ENCODE measurements around the gene RAB36.

The RAB36 gene

DNA sequence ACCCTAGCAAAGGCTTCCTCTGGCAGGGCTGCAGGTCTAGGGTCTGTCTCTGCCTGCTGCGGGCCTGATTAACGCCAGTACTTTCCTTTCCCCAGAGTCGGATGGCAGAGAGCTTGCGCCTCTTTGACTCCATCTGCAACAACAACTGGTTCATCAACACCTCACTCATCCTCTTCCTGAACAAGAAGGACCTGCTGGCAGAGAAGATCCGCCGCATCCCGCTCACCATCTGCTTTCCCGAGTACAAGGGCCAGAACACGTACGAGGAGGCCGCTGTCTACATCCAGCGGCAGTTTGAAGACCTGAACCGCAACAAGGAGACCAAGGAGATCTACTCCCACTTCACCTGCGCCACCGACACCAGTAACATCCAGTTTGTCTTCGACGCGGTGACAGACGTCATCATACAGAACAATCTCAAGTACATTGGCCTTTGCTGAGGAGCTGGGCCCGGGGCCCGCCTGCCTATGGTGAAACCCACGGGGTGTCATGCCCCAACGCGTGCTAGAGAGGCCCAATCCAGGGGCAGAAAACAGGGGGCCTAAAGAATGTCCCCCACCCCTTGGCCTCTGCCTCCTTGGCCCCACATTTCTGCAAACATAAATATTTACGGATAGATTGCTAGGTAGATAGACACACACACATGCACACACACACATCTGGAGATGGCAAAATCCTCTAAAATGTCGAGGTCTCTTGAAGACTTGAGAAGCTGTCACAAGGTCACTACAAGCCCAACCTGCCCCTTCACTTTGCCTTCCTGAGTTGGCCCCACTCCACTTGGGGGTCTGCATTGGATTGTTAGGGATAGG, 22.1 kb upstream of the RAB36 start:
- H3K4me3 ChIP-seq (ENCODE audit: low read depth, low read length) = no peak overlapping the region
- no peak overlapping the region for H2AFZ ChIP-seq (ENCODE audit: low read length, unreplicated experiment)
- H3K36me3 ChIP-seq (ENCODE audit: insufficient read depth, low read length) = no peaks in the 10 kb centered on the region
- no peaks in the 10 kb centered on the region for H3K27me3 ChIP-seq (ENCODE audit: insufficient read depth, low read length)
- H3K79me2 ChIP-seq (ENCODE audit: control insufficient read depth, insufficient read depth, low read length, unreplicated experiment) = no peaks in the 10 kb centered on the region
- no peak overlapping the region for H3K27ac ChIP-seq (ENCODE audit: low read depth, low read length)
- no peaks in the 10 kb centered on the region for H3K4me1 ChIP-seq (ENCODE audit: control insufficient read depth, insufficient read depth, low read length, unreplicated experiment)

DNA sequence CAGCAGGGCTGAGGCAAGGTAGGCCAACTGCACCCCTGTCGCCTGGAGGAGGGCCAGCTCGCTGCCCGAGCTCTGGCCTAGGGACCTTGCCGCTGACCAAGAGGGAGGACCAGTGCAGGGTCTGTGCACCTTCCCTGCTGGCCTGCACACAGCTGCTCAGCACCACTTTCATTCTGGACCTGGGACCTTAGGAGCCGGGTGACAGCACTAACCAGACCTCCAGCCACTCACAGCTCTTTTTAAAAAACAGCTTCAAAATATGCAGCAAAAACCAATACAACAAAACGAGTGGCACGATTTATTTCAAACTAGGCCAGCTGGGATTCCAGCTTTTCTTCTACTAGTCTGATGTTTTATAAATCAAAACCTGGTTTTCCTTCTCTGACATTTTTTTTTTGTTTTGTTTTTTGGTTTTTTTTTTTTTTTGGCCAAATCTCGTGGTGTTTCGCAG, 21.4 kb upstream of the RAB36 start:
- no peak overlapping the region for H3K27ac ChIP-seq (ENCODE audit: low read depth, low read length)
- no peaks in the 10 kb centered on the region for H3K4me1 ChIP-seq (ENCODE audit: control insufficient read depth, insufficient read depth, low read length, unreplicated experiment)
- H3K27me3 ChIP-seq (ENCODE audit: insufficient read depth, low read length) = no peaks in the 10 kb centered on the region
- H3K79me2 ChIP-seq (ENCODE audit: control insufficient read depth, insufficient read depth, low read length, unreplicated experiment) = no peaks in the 10 kb centered on the region
- H2AFZ ChIP-seq (ENCODE audit: low read length, unreplicated experiment) = no peak overlapping the region
- H3K4me3 ChIP-seq (ENCODE audit: low read depth, low read length) = no peak overlapping the region
- H3K36me3 ChIP-seq (ENCODE audit: insufficient read depth, low read length) = no peaks in the 10 kb centered on the region

DNA sequence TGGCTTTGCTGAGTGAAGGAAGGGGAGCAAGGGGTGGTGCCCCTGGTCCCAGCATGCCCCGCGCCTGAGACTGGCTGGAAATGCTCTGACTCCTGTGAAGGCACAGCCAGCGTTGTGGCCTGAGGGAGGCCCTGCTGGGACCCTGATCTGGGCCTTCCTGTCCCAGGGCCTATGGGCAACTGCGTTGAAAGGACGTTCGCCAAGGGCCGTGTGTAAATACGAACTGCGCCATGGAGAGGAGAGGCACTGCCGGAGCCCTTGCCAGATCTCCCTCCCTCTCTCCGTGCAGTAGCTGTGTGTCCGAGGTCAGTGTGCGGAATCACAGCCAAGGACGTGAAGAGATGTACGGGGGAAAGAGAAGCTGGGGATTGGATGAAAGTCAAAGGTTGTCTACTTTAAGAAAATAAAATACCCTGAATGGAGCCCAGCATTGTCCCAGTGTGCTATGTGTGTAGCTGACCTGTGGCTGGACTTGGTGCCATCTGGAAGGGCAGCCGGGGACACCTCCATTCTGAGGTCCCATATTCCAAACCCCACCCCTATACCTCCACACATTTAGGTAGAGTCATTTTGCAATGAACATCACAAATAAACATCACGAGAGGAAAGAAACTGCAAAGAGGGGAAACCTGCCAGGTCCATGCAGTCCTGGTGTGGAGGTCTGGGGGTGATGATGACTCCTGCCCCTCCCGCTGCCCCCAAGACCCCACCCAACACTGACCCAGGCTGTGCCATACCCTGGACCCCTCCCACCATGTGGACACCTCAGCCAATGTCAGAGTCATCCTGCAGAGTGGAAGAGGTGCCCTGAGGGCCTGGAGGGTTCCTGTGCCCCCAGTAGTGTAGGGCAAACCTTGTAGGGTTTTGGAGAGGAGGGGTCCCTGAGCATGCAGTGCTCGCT, 20.4 kb upstream of the RAB36 start:
- no peaks in the 10 kb centered on the region for H3K79me2 ChIP-seq (ENCODE audit: control insufficient read depth, insufficient read depth, low read length, unreplicated experiment)
- no peaks in the 10 kb centered on the region for H3K4me1 ChIP-seq (ENCODE audit: control insufficient read depth, insufficient read depth, low read length, unreplicated experiment)
- H2AFZ ChIP-seq (ENCODE audit: low read length, unreplicated experiment) = no peak overlapping the region
- no peak overlapping the region for H3K4me3 ChIP-seq (ENCODE audit: low read depth, low read length)
- H3K36me3 ChIP-seq (ENCODE audit: insufficient read depth, low read length) = no peaks in the 10 kb centered on the region
- H3K27me3 ChIP-seq (ENCODE audit: insufficient read depth, low read length) = no peaks in the 10 kb centered on the region
- H3K27ac ChIP-seq (ENCODE audit: low read depth, low read length) = no peak overlapping the region

DNA sequence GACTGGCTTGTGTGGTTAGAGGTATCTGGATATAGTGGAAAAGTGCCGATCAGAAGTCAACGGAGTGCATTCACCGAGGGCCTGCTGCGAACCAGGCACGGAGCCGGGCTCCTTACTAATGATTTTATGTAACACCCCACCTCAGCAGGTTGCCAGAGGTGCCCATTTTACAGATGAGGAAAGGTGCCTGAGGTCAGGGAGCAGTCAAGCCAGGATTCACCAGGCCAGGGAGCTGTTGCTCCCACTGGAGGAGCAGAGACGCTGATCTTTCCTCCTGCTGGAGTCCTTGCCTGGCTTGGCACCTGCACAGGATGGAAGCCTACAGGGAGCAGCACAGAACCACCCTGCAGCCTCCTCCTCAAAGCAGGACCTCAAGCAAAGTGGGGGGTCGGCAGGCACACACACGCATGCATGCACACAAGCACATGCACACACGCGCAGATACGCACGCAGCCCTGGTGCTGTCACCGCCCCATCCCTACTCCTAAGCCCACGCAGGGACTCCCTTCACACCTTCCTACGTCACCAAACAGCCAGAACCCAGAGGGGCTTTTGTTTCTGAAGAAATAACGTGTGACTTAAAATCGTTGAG, 19.7 kb upstream of the RAB36 start:
- no peaks in the 10 kb centered on the region for H3K27me3 ChIP-seq (ENCODE audit: insufficient read depth, low read length)
- H2AFZ ChIP-seq (ENCODE audit: low read length, unreplicated experiment) = no peak overlapping the region

DNA sequence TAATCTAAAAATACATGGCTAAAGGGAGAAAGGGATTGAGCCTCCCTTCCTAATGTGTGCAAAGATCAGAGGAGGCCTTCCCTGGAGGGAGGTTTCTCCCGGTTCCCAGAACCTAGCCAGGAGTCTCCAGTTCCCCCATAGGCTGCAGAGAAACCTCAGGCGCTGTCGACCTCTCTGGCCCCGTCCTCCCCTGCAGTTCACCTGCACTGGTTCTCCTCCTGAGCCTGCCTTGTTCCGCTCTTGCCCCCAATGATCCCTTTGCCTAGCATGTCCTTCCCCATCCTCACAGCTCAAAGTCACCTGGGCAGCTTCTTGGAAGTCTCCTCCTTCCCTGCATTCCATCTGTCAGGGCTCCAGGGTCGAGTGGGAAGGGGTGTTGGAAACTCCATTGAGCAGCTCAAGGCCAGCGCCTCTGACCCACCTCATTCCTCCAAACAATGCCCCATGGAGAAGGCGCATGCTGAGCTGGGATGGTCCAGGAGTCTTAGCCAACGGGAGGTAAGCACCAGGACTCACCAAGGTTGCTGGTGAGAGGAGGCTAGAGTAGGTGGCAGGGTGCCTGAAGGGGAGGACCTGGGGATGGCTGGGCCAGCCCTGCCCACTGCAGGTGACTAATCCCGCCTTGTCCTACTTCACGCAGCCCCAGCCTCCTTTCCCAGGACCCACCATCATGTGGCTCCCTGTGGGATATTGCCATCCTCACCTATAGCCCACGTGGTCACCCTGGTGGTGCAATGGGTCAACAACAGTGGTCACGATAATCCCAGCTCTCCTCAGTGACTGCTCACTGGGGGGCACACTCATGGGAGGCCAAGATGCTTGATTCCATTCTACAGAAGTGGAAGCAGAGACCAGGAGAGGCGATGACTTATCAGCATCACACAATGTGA, 18.9 kb upstream of the RAB36 start:
- H3K4me1 ChIP-seq (ENCODE audit: control insufficient read depth, insufficient read depth, low read length, unreplicated experiment) = no peaks in the 10 kb centered on the region
- no peak overlapping the region for H3K4me3 ChIP-seq (ENCODE audit: low read depth, low read length)
- H3K27me3 ChIP-seq (ENCODE audit: insufficient read depth, low read length) = no peaks in the 10 kb centered on the region
- no peaks in the 10 kb centered on the region for H3K79me2 ChIP-seq (ENCODE audit: control insufficient read depth, insufficient read depth, low read length, unreplicated experiment)
- H3K27ac ChIP-seq (ENCODE audit: low read depth, low read length) = no peak overlapping the region
- H3K36me3 ChIP-seq (ENCODE audit: insufficient read depth, low read length) = no peaks in the 10 kb centered on the region
- no peak overlapping the region for H2AFZ ChIP-seq (ENCODE audit: low read length, unreplicated experiment)

More for the DNA sequence above, 19.7 kb upstream of the RAB36 start:
- no peaks in the 10 kb centered on the region for H3K4me1 ChIP-seq (ENCODE audit: control insufficient read depth, insufficient read depth, low read length, unreplicated experiment)
- no peaks in the 10 kb centered on the region for H3K79me2 ChIP-seq (ENCODE audit: control insufficient read depth, insufficient read depth, low read length, unreplicated experiment)
- H3K27ac ChIP-seq (ENCODE audit: low read depth, low read length) = no peak overlapping the region
- no peak overlapping the region for H3K4me3 ChIP-seq (ENCODE audit: low read depth, low read length)
- no peaks in the 10 kb centered on the region for H3K36me3 ChIP-seq (ENCODE audit: insufficient read depth, low read length)

DNA sequence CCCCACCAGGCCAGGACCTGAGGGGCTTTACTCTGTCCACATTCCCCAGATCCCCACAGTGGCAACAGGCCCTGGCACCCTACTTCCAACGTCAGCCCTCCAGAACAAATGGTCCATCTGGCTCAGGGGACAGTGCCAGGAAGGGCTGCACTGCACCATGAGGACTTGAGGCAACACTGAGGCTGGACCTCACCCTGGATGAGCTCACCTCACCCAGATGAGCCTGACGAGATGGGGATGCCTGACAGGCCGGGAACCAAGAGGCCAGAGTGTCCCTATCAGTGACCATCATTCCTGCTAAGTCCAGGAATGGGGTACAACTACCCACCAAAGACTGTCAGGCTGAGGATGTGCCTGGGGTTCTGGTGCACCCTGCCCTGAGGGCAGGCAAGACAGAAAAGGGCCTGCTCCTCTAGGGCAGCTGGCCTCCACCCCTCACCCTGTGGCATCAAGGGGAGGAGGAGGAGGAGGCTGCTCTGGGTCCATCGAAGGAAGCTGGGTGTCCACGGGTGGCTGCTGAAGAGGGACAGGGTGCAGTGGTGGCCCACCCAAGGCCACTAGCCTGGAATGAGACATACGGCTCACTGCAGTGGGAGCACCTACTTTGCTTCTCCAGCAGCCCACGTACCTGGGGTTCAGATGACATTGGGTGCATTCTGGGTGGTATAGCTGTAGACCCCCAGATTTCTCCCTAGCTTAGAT, 18.1 kb upstream of the RAB36 start:
- H3K79me2 ChIP-seq (ENCODE audit: control insufficient read depth, insufficient read depth, low read length, unreplicated experiment) = no peaks in the 10 kb centered on the region
- no peak overlapping the region for H3K27ac ChIP-seq (ENCODE audit: low read depth, low read length)
- H3K36me3 ChIP-seq (ENCODE audit: insufficient read depth, low read length) = no peaks in the 10 kb centered on the region
- no peaks in the 10 kb centered on the region for H3K27me3 ChIP-seq (ENCODE audit: insufficient read depth, low read length)
- H2AFZ ChIP-seq (ENCODE audit: low read length, unreplicated experiment) = no peak overlapping the region
- no peak overlapping the region for H3K4me3 ChIP-seq (ENCODE audit: low read depth, low read length)
- H3K4me1 ChIP-seq (ENCODE audit: control insufficient read depth, insufficient read depth, low read length, unreplicated experiment) = no peaks in the 10 kb centered on the region

DNA sequence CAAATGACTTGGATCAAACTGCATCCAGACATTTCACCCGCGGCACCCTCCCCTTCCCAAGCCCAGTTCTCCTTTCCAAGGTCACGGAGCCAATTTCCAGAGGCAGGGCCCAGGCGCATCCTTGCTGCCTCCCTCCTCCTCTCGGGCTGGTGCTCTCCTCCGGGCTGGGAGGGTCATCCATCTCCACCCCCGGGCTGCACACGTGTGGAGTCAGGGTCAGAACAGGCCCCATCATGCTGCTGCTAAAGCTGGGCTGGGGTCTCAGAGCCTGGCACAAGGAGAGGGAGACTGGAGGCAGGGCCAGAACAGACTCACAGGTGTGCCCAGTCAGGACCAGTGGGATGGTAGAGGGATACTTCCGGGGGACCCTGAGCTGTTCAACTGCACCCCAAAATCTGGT, 17.5 kb upstream of the RAB36 start:
- no peak overlapping the region for H3K4me3 ChIP-seq (ENCODE audit: low read depth, low read length)
- no peaks in the 10 kb centered on the region for H3K27me3 ChIP-seq (ENCODE audit: insufficient read depth, low read length)
- H3K4me1 ChIP-seq (ENCODE audit: control insufficient read depth, insufficient read depth, low read length, unreplicated experiment) = no peaks in the 10 kb centered on the region
- H2AFZ ChIP-seq (ENCODE audit: low read length, unreplicated experiment) = no peak overlapping the region
- no peak overlapping the region for H3K27ac ChIP-seq (ENCODE audit: low read depth, low read length)
- H3K36me3 ChIP-seq (ENCODE audit: insufficient read depth, low read length) = no peaks in the 10 kb centered on the region
- no peaks in the 10 kb centered on the region for H3K79me2 ChIP-seq (ENCODE audit: control insufficient read depth, insufficient read depth, low read length, unreplicated experiment)

DNA sequence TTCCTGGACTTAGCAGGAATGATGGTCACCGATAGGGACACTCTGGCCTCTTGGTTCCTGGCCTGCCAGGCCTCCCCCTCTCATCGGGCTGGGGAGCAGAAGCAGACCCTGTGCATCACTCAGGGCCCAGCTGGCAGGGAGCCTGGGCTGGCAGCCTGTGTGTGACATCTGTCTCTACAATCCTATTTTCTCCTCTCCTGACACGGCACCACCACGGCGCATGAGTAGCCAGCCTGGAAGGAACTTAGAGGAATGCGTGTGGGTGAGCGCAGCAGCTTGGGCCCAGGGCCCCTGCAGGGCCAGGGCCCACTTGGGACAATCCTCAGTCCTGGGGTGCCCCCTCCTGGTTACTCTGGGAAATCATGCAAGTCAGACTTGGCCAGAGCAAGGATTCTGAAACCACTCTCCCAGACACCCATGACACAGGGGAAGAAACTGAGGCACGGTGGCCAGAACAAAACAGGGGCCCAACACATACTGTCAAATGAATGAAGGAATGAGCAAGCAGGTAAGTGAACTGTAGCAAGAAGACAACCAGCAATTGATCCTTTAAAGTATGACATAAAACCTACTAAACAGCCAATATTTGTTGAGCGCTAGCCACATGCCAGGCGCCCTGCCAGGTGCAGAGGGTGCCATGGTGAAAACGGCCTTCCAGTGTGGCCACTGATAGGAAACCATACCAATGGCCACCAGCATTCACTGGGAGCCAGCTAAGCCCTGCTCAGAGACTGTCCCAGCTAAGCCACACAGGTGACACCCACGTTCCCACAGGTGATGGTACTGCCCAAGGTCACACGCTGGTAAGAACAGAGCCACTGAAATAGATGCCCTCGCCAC, 16.8 kb upstream of the RAB36 start:
- H2AFZ ChIP-seq (ENCODE audit: low read length, unreplicated experiment) = no peak overlapping the region
- no peaks in the 10 kb centered on the region for H3K79me2 ChIP-seq (ENCODE audit: control insufficient read depth, insufficient read depth, low read length, unreplicated experiment)
- H3K4me3 ChIP-seq (ENCODE audit: low read depth, low read length) = no peak overlapping the region
- H3K36me3 ChIP-seq (ENCODE audit: insufficient read depth, low read length) = no peaks in the 10 kb centered on the region
- no peak overlapping the region for H3K27ac ChIP-seq (ENCODE audit: low read depth, low read length)
- no peaks in the 10 kb centered on the region for H3K27me3 ChIP-seq (ENCODE audit: insufficient read depth, low read length)
- H3K4me1 ChIP-seq (ENCODE audit: control insufficient read depth, insufficient read depth, low read length, unreplicated experiment) = no peaks in the 10 kb centered on the region

DNA sequence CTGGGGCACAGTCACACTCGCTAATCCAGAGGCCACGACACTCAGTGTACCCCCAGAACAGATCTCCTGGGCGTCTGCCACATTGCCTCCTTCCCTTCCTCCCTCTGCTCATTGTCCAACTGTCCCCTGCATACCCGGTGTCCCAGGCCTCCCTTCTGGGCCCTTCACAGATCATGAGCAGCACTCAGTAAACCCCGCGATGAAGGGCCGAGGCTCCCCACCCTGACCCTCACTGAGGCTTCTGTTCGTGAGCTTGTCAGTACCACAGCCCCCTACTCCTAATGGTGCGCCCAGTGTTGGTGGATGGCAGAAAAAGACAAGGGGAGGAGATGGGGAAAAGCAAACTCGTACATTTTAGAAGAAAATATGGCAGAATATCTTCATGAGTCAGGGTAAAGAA, 16.1 kb upstream of the RAB36 start:
- Histone ChIP-seq H3K36me3 (ENCODE audit: insufficient read depth, low read length) (no peaks in the 10 kb centered on the region), H3K4me3 (ENCODE audit: low read depth, low read length) (no peak overlapping the region)

More for the DNA sequence above, 16.1 kb upstream of the RAB36 start:
- Histone ChIP-seq H3K27ac (ENCODE audit: low read depth, low read length) (no peak overlapping the region), H3K79me2 (ENCODE audit: control insufficient read depth, insufficient read depth, low read length, unreplicated experiment) (no peaks in the 10 kb centered on the region), H3K27me3 (ENCODE audit: insufficient read depth, low read length) (no peaks in the 10 kb centered on the region), H2AFZ (ENCODE audit: low read length, unreplicated experiment) (no peak overlapping the region), H3K4me1 (ENCODE audit: control insufficient read depth, insufficient read depth, low read length, unreplicated experiment) (no peaks in the 10 kb centered on the region)

All from ACC112 (cell line).